Pancreas (tissue), 10 donors: ENCODE measurements around the gene VEGFA. TPM values are rescaled to one million over a fixed set of nuclear protein-coding genes. Genes with fewer than 3 reads are reported as not detected.

ENCODE experiments used
- ATAC-seq, 4 donors: fragments of 200-7000 bp; cut with Tn5 transposase; one replicate each; pipeline versions ENCODE4 v1.8.0 to v1.9.1; 2020; ENCODE audit warnings: mild to moderate bottlenecking in 4 of 4, moderate library complexity in 4 of 4
- DNase-seq, 6 donors: peaks; one replicate each; pipeline ENCODE4 v3.0.0-alpha.2; 2020
- FAIRE-seq: peaks from 2 replicates; lab custom pipeline; 2012; peaks lifted over from hg19 to GRCh38; lab: Jason Lieb, UNC
- H3K27ac ChIP-seq, 4 donors: fragments of 200-600 bp; sonication (generic); 1 replicate in 3 of 4; 2 replicates in 1 of 4; pipeline versions ENCODE4 v1.5.0 to v1.8.0; 2020
- H3K27me3 ChIP-seq, 4 donors: fragments of 200-600 bp; one replicate each; pipeline ENCODE4 v1.8.0; 2021
- H3K36me3 ChIP-seq, 3 donors: fragments of 200-600 bp; sonication (generic) in 1 of 3; one replicate each; pipeline versions ENCODE4 v1.5.0 to v1.8.0; 2020 to 2021
- H3K4me1 ChIP-seq, 3 donors: fragments of 200-600 bp; one replicate each; pipeline ENCODE4 v1.8.0; 2021
- H3K4me3 ChIP-seq, 4 donors: fragments of 200-600 bp; sonication (generic) in 2 of 4; one replicate each; pipeline versions ENCODE4 v1.5.0 to v1.8.0; 2020 to 2021
- H3K9me3 ChIP-seq, 4 donors: fragments of 200-600 bp; one replicate each; pipeline ENCODE4 v1.8.0; 2021
- WGBS, 2 donors: extraction: QIAGEN DNeasy Blood & Tissue Kit; methylation state at CpG; one replicate each; pipeline ENCODE4 v1.1.7; 2013; 5-methylcytosine and 5-hydroxymethylcytosine counted together
- intact Hi-C, 3 donors: fragments of 100-400 bp; cut with DNase I; formaldehyde crosslinking; loops; one replicate each; pipeline versions ENCODE4 v1.11.1 to v1.14.2; 2022
- polyA plus RNA-seq, 2 donors: library from polyadenylated mRNA; stranded (reverse); fragments of 200-250 nt; gene quantifications; one replicate each; pipeline ENCODE4 v1.2.3, GENCODE V29; 2013
- total RNA-seq, 6 donors: library from RNA; stranded (reverse); fragmentation: NEBNext Ultra II Directional in 4 of 6; extraction: Animal tissue kit (Norgen Biotek cat#: 25700) in 4 of 6; gene quantifications; one replicate each; pipeline versions ENCODE4 v1.2.1 to v1.2.4, GENCODE V29; 2021 to 2023
- TF ChIP-seq, protein P1 (sequence below), 4 donors: fragments of 200-600 bp; sonication (generic) in 3 of 4; IDR thresholded peaks; one replicate each; pipeline versions ENCODE4 v1.5.0 to v1.8.0; 2021; ENCODE audit warnings: antibody characterized with exemption in 4 of 4
- donor health status: healthy with polysubstance abuse.
- donor health status: DM: no; HTN: no; CAD: no; lungs with moderate emphysema.
- donor health status: DM: no; HTN: no; CAD: no.
- donor health status: control.
- donor health status: control.
- donor health status: Bipolar disorder and iron deficiency.
- donor health status: DM: yes; HTN: yes; CAD: no.
- donor health status: DM: no; HTN: no; CAD: no.
- donor health status: DM: no; HTN: no; CAD: no.
- donor health status: DM: yes; HTN: yes; CAD: no.

VEGFA gene
- total and polyA plus RNA-seq, 8 donors: 55.2 to 206 (median 91.5) TPM

DNA sequence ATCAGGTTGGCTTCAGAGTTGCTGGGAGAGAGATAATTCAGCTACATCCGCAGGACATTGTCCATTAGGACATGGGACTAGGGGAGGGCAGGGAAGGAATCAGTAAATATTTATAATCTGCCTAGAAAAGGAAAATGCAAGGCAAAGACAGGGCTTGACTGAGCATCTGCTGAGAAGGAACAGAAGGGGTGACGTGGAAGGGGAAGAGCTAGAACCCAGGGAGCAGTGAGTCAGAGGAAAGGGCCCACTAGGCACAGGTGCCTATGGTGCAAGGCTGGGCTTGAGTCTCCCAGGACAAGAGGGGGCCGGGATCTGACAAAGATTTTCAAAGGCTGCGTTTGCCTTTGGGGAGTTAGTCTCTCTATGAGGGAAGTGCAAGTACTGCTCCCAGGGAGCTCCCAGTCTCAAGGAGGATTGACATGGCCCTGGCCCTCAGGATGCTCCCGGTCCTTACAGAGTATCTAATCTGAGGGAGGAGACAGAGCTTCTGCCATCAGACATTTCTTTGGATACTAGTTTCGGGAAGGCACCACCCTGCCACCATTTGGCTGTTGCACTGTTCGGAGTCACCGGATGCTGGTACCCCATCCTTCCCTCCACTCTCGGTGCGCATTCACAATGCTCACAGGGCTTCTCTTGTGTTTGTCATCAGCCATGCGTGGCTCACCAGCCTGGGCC, 21.9 kb downstream of the VEGFA start:
- TF ChIP-seq, protein P1, sequence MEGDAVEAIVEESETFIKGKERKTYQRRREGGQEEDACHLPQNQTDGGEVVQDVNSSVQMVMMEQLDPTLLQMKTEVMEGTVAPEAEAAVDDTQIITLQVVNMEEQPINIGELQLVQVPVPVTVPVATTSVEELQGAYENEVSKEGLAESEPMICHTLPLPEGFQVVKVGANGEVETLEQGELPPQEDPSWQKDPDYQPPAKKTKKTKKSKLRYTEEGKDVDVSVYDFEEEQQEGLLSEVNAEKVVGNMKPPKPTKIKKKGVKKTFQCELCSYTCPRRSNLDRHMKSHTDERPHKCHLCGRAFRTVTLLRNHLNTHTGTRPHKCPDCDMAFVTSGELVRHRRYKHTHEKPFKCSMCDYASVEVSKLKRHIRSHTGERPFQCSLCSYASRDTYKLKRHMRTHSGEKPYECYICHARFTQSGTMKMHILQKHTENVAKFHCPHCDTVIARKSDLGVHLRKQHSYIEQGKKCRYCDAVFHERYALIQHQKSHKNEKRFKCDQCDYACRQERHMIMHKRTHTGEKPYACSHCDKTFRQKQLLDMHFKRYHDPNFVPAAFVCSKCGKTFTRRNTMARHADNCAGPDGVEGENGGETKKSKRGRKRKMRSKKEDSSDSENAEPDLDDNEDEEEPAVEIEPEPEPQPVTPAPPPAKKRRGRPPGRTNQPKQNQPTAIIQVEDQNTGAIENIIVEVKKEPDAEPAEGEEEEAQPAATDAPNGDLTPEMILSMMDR (IDR thresholded peaks at IDR 0.05): no peak
- DNase-seq (peak in 1 of 6 donors; percentile 14), FAIRE-seq (no peak), ATAC-seq (no peak)
- Histone ChIP-seq H3K36me3 (no peaks in the 10 kb centered on the region), H3K27me3 (no peaks in the 10 kb centered on the region), H3K4me3 (no peak overlapping the region), H3K27ac (no peak overlapping the region), H3K4me1 (no peaks in the 10 kb centered on the region), H3K9me3 (no peaks in the 10 kb centered on the region)
- intact Hi-C loops: no loop called here
- WGBS, 2 donors: 76 to 84% methylated on average over 11 of the region's 11 CpGs

DNA sequence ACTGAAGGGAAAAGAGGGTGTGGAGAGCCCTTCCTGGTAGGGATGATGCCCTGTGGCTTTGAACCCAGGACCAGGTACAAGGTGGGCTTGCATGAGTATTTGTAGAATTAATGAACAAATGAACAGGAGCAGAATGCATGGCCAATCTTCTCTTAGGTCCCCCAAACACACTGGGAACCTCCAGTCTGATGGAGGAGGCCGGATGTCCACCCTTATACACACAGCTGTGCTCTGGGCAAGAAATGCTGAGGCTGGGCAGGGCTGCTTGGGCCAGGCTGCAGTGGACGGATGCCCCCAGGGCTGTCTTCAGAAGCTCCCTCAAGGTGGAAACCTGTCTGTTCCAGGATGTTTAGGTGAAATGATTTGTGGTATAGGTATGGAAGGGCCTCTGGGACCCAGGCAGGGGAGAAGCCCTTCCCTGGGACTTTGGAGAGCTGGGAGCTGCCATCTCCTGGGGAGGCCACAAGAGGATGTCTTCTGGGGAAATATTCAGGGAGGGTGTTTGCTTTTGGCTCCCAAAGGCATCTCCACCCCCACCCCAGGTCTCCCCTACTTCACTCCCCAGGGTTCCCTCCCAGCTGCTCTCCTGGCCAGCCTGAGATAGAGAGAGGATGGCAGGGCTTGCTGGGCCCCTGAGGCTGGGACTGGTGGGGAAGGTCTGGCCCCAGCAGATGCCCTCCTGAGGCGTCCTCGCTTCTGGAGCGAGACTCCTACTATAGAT, 23.3 kb downstream of the VEGFA start:
- TF ChIP-seq, protein P1 (IDR thresholded peaks at IDR 0.05): no peak
- Histone ChIP-seq H3K4me3 (no peak overlapping the region), H3K9me3 (no peaks in the 10 kb centered on the region), H3K4me1 (peaks cover 2 to 3% (median 2%) of the 10 kb centered on the region in 3 donors), H3K27ac (no peak overlapping the region), H3K36me3 (no peaks in the 10 kb centered on the region), H3K27me3 (no peaks in the 10 kb centered on the region)
- 88 to 90% methylated on average over 5 of the region's 5 CpGs for WGBS, 2 donors
- no peak for DNase-seq
- ATAC-seq: no peak
- intact Hi-C loops: no loop called here
- no peak for FAIRE-seq

DNA sequence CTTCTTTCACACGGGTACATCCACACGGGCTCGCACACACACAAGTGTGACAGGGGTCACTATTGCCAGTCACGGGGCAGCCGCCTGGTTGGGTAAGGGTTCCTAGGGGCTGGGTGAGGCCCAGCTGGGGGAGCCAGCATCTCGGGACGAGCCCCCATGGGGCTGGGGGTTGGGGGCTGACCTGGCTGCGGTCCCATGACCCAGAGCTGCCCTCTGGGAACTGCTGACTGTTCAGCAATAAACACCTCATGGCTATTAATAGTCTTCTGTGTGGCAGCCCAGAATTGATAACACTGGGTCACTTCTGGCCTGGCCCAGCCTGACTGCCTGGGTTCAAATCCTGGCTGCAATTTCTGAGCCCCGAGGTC, 23.8 kb downstream of the VEGFA start:
- H3K9me3 ChIP-seq: no peaks in the 10 kb centered on the region
- WGBS, 2 donors: 70 to 75% methylated on average over 9 of the region's 9 CpGs
- DNase-seq: peak in 2 of 6 donors; percentile 53 to 55
- H3K27ac ChIP-seq: no peak overlapping the region
- peaks cover 5% of the 10 kb centered on the region in 3 donors for H3K4me1 ChIP-seq
- ATAC-seq: no peak
- no peaks in the 10 kb centered on the region for H3K36me3 ChIP-seq
- no peaks in the 10 kb centered on the region for H3K27me3 ChIP-seq
- no peak for FAIRE-seq
- H3K4me3 ChIP-seq: no peak overlapping the region
- intact Hi-C loops: no loop called here
- TF ChIP-seq, protein P1 (IDR thresholded peaks at IDR 0.05): no peak

DNA sequence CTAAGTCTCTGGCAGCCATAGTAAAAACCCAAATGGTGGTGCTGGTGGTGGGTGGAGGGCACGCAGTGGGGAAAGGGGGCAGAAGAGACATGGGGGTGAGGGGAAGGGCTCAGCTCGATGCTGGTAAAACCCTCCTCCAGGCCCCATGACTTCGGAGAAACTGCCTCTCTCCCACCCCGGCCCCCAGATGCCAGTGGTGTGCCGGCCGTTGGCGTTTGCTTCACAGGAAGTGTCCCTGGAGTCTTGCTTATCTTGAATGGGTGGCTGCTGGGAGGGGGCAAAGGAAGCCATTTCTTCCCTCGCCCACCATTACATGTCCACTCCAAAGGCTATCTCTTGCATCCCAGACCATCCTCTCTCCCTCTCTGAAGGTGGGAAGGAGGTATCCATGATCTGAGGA, 25.4 kb downstream of the VEGFA start:
- DNase-seq (no peak), FAIRE-seq (no peak), ATAC-seq (no peak)
- WGBS, 2 donors: 85 to 90% methylated on average over 8 of the region's 8 CpGs
- intact Hi-C loops: no loop called here
- Histone ChIP-seq H3K27me3 (no peaks in the 10 kb centered on the region), H3K27ac (no peak overlapping the region), H3K4me3 (no peak overlapping the region), H3K9me3 (no peaks in the 10 kb centered on the region), H3K36me3 (no peaks in the 10 kb centered on the region), H3K4me1 (peaks cover 15 to 20% (median 19%) of the 10 kb centered on the region in 3 donors)
- TF ChIP-seq, protein P1 (IDR thresholded peaks at IDR 0.05): no peak

DNA sequence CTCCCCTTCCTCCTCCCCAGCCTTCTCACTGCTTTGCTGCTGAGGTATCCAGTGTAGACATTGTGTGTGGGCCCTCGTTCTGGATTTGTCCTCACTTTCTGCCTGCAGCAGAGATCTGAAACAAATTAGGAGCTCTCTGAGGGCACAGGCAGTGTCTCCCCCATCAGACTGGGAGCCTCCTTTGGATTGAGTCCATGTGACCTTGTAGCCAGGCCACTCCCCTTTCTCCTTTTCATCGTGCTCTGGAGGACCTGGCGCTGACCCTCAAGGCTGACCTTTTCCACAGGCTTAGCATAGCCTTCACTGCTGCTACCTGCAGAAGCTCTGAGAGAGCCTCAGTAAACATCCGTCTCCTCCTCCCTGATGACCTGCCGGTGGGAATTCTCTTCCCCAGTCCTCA, 26.2 kb downstream of the VEGFA start:
- Histone ChIP-seq H3K4me3 (no peak overlapping the region), H3K27me3 (no peaks in the 10 kb centered on the region), H3K27ac (no peak overlapping the region), H3K36me3 (no peaks in the 10 kb centered on the region), H3K9me3 (no peaks in the 10 kb centered on the region), H3K4me1 (peaks cover 20 to 27% (median 27%) of the 10 kb centered on the region in 3 donors)
- no peak for FAIRE-seq
- ATAC-seq: no peak
- intact Hi-C loops: no loop called here
- DNase-seq: no peak
- TF ChIP-seq, protein P1 (IDR thresholded peaks at IDR 0.05): no peak
- WGBS, 2 donors: 61 to 62% methylated on average over 5 of the region's 5 CpGs
